HG03354 (cell line): ENCODE measurements around the gene USP3.

Source experiments
- ATAC-seq: cut with Tn5 transposase; IDR thresholded peaks from one replicate; pipeline ENCODE4 v1.9.1; 2021; ENCODE audit warnings: mild to moderate bottlenecking; ENCODE audit not compliant: unreplicated experiment, poor library complexity, severe bottlenecking

The USP3 gene

GRCh38 chr15:63495343-63495742 lies 9.1 kb upstream of the USP3 start:
- no peak for ATAC-seq

- ATAC-seq: no peak
Measured at GRCh38 chr15:63495780-63496488, 8.5 kb upstream of the USP3 start.

- no peak for ATAC-seq
Measured at GRCh38 chr15:63497642-63498467, 6.5 kb upstream of the USP3 start.

- no peak for ATAC-seq
Measured at GRCh38 chr15:63499175-63499549, 5.2 kb upstream of the USP3 start.

DNA sequence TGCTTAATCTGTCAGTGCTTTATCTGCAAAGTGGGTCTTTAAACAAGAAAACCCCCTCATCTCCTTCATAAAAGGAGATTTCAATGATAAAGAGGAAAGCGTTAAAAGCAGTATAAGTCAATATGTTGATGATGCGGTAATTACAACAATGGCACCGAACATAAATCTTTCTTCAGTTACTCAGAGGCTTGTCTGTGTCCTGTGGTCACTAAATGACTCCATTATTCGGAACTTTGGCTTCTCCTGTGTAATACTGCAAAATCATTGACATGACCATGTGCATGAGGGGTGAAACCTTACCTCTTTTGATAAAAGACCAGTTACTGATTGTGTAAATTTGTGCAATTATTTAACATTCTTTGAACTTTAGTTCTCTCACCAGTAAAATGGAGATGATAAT lies 4.8 kb upstream of the USP3 start:
- ATAC-seq: no peak

- no peak for ATAC-seq
Measured at GRCh38 chr15:63500265-63501250, 3.8 kb upstream of the USP3 start.

GRCh38 chr15:63501256-63502089 lies 2.9 kb upstream of the USP3 start:
- no peak for ATAC-seq

- no peak for ATAC-seq
Measured at GRCh38 chr15:63502137-63502766, 2.1 kb upstream of the USP3 start.

GRCh38 chr15:63502843-63503738 lies 1.3 kb upstream of the USP3 start:
- ATAC-seq: peak; percentile 58

DNA sequence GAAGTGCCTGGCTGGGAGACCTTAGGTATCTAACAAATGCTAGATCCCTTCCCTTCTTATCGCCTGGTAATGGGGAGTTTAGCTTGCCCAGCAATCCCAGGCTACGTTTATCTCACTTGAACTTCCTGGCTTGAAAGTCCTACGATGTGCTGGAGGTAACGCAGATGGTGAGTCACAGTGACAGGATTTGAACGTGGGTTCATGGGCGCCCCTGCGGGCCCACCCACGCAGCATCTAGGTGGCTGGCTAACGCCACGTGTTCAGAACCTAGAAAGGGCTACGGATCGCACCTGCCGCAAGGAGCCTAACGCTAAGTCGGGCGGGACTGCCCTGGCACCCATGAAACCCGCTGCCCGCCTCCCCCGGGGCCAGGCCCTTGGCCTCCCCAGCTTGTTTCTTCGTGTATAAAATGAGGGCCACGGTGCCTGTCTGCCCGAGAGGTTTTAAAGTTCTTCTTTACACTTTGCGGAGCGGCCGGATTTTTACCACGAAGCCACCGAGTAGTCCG lies 600 bp upstream of the USP3 start:
- ATAC-seq: peak; percentile 29

GRCh38 chr15:63504979-63505841 lies 817 bp downstream of the USP3 start:
- peak; percentile 10 for ATAC-seq

- ATAC-seq: no peak
Measured at GRCh38 chr15:63505842-63506222, 1.4 kb downstream of the USP3 start.

- no peak for ATAC-seq
Measured at GRCh38 chr15:63506537-63507035, 2.2 kb downstream of the USP3 start.

DNA sequence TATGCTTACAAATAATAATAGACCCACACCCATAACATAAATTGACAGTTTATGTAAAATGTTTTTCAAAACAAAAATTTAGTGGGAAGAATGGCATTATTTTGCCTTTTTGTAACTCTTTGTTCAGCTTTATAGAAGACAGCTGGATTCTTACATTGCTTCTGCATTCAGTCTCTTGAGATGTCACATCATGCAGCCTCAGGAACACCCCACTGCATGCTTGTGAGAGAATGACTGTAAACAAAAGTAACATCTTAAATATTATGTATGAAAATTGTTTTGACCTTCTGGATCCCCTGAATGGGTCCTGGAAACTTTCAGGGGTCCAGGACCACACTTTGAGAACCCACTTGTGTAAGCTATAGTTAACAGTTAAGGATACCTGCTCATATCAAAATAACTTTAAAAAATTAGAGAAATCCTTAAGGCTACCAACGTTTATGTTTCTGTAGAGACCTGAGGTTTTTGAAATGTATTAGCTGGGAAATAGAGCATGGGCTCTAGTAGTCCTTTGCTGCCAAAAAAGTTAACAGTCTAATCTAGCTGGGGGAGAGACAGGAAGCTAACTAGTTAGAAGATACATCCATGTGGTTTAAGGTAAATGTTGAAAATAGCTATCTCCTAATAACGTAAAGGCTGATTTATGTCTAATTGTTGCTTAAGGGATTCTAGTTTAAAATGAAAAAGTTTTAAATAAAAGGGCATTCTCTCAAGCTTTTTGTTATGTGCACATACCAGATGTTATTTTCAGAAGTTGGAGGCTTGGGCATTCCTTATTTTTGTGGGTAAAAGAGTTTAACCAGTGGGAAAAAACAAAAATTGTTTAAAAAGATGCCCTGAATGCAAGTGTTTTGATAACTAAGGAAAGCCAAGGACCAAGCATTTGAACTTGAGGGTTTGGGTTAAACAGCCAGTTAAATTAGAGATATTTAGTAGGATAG lies 3.8 kb downstream of the USP3 start:
- ATAC-seq: no peak

GRCh38 chr15:63509056-63509954 lies 4.9 kb downstream of the USP3 start:
- ATAC-seq: no peak
